Raji (cell line): Measurements from ENCODE around the gene C14orf119.

ENCODE experiments used
- POLR2A ChIP-seq: IDR thresholded peaks from 2 replicates; pipeline ENCODE4 v1.6.1; 2011; ENCODE audit warnings: low read depth, low read length, control low read depth; ENCODE audit not compliant: insufficient read depth

Gene C14orf119

GRCh38 chr14:23121361-23121771 is 26.1 kb downstream of the C14orf119 start:
- no peak for TF ChIP-seq POLR2A

- TF ChIP-seq POLR2A, result no peak
Observed at GRCh38 chr14:23122086-23122485, 26.8 kb downstream of the C14orf119 start.

GRCh38 chr14:23123419-23123818 is 28.1 kb downstream of the C14orf119 start:
- TF ChIP-seq POLR2A, result no peak

GRCh38 chr14:23124337-23124954 is 29.1 kb downstream of the C14orf119 start:
- no peak for TF ChIP-seq POLR2A

- TF ChIP-seq POLR2A, result no peak
Observed at GRCh38 chr14:23125011-23125410, 29.7 kb downstream of the C14orf119 start.

- TF ChIP-seq POLR2A, result no peak
Observed at GRCh38 chr14:23125933-23126524, 30.7 kb downstream of the C14orf119 start.

- TF ChIP-seq POLR2A, result no peak
Observed at GRCh38 chr14:23126548-23127278, 31.4 kb downstream of the C14orf119 start.

- TF ChIP-seq POLR2A, result no peak
Observed at GRCh38 chr14:23127861-23128260, 32.6 kb downstream of the C14orf119 start.

- no peak for TF ChIP-seq POLR2A
Observed at GRCh38 chr14:23128969-23129758, 33.9 kb downstream of the C14orf119 start.

- TF ChIP-seq POLR2A, result no peak
Observed at GRCh38 chr14:23129759-23130316, 34.5 kb downstream of the C14orf119 start.

GRCh38 chr14:23130871-23131270 is 35.6 kb downstream of the C14orf119 start:
- no peak for TF ChIP-seq POLR2A

- TF ChIP-seq POLR2A, result no peak
Observed at GRCh38 chr14:23131482-23131881, 36.2 kb downstream of the C14orf119 start.

GRCh38 chr14:23132970-23133369 is 37.7 kb downstream of the C14orf119 start:
- TF ChIP-seq POLR2A, result no peak

- no peak for TF ChIP-seq POLR2A
Observed at GRCh38 chr14:23136566-23137133, 41.3 kb downstream of the C14orf119 start.
